Raji (cell line): ENCODE measurements around the gene GM2A.
A peak's percentile ranks its signal among the peaks of the same experiment; 100 is the strongest.

Experiments
- POLR2A ChIP-seq: IDR thresholded peaks from 2 replicates; pipeline ENCODE4 v1.6.1; 2011; ENCODE audit warnings: low read depth, low read length, control low read depth; ENCODE audit not compliant: insufficient read depth

GM2A gene

DNA sequence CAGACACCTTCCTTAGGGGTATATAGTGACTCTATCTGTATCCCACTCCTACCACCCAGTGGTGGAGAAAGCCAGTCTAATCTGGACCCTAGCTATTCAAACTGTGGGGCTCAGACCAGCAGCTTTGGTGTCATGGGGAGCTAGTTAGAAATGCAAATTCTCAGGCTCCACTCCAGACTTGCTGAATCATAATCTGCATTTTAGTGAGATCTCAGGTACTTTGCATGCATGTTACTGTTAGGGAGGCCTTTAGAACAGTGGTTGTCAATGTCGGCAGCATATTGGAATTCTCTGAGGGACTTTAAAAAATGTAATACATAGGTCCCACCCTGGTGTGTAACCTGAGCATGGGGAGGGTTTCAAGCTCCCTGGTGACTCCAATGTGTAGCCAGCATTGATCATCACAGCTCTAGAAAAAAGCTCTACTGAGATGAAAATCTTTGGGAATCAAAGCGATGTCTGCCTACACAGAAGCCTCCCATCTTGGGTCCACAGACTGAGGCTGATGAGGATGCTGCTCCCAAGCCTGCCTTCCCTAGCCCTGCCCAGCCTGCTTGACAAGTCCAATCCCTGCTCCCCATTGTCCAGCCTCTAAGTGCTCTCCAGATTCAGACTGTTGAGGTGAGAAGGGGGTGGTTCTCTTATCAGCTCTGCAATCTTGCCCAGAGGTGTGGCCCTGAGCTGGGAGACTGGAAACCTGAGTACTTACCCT lies 11.9 kb upstream of the GM2A start:
- 0 out of 2 replicates have a peak, but pooled peaks have one; percentile 32 for TF ChIP-seq POLR2A

GRCh38 chr5:151243127-151243526 lies 9.9 kb upstream of the GM2A start:
- no peak for TF ChIP-seq POLR2A

GRCh38 chr5:151243564-151243963 lies 9.4 kb upstream of the GM2A start:
- no peak for TF ChIP-seq POLR2A

DNA sequence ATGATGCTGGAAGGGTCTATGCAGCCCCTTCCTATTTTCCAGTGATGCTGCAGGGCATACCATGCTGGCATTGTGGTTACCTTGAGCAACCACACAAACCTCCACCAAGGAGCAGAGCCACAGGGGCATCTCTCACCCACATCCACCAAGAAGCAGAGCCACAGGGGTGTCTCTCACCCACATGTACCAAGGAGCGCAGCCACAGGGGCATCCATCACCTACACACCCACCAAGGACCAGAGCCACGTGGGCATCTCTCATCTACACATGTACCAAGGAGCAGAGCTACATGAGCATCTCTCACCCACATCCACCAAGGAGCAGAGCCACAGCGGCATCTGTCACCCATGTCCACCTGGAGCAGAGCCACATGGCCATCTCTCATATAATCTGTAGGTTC lies 8.8 kb upstream of the GM2A start:
- TF ChIP-seq POLR2A = no peak

DNA sequence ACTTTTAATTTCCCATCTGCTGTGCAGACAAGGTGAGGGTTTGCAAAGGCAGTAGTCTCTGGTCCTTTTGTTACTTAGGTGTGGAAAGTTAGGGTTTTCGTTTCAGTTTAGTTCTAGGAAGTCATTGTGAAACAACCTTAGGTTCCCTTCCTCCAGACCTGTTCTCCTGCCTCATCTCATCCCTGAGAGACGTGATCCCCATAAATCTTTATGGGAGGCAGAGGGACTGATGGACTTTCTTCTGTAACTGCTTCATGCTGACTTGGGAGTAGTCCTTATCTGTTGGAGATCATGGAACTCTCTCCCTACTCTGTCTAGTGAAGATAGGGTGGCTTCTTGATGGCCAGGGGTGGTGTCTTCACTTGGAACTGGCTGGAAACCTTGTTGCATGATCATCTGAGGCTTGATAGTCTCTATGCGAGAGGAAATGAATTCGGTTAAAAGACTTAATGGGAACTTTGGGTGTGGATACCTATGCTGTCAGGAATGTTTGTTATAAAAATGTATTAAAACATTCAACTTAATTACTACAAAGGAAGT lies 7.2 kb upstream of the GM2A start:
- no peak for TF ChIP-seq POLR2A

GRCh38 chr5:151248651-151249050 lies 4.3 kb upstream of the GM2A start:
- TF ChIP-seq POLR2A = no peak

DNA sequence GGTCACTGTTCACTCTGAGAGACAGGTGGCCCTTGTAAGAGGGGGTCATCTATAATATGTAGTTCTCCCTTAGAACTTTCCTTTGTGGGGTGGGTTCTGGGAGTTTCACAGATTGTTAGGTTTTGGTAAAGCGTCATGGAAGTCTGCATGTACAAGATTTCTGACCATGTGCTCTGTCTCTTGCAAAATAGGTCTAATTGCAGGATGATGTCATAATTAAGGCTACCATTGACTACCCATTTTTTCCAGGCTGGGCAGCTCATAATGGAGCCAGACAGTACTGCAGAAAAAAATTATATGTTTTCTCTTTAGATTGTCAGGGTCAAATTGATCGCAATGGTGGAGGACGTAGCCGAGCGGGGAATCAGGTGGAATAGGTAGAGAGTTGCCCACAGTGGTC lies 3.7 kb upstream of the GM2A start:
- no peak for TF ChIP-seq POLR2A

GRCh38 chr5:151250346-151251000 lies 2.5 kb upstream of the GM2A start:
- no peak for TF ChIP-seq POLR2A

GRCh38 chr5:151251001-151251551 lies 1.9 kb upstream of the GM2A start:
- TF ChIP-seq POLR2A = no peak

DNA sequence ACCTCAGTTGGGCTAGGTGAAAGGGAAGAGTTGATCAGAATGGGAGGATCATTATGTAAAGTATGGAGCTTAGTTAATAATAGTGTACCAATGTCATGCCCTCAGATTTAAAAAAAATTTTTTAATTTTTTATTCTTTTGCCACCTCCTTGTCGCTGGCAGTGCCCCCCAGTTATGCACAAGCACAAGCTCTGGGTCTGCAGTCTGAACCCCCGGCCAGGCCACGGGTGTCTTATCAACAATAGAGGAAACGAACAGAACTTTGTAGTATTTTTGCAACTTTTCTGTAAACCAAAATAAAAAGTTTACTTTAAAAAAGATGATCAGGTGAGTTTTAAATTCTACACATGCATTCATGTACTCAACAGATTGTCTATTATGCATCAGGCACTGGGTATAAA lies 1.4 kb upstream of the GM2A start:
- TF ChIP-seq POLR2A = no peak

DNA sequence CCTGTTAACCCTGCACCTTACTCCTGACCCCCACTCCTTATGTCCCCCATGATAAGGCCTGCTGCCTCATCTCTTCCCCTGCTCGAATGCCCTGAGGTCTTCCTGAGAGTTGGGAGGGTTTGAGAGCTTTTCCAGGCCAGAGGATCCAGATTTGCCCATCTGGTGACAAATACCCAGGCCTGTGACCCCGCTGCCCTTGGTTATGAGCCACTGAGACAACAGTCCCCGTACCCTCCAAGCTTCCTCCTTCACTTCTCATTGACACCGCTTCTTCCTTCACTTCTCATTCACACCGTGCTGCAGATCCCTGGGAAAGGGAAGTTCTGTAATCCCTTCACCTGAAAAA lies 593 bp downstream of the GM2A start:
- TF ChIP-seq POLR2A = no peak

- TF ChIP-seq POLR2A = no peak
Measured at GRCh38 chr5:151254556-151254955, 1.6 kb downstream of the GM2A start.

DNA sequence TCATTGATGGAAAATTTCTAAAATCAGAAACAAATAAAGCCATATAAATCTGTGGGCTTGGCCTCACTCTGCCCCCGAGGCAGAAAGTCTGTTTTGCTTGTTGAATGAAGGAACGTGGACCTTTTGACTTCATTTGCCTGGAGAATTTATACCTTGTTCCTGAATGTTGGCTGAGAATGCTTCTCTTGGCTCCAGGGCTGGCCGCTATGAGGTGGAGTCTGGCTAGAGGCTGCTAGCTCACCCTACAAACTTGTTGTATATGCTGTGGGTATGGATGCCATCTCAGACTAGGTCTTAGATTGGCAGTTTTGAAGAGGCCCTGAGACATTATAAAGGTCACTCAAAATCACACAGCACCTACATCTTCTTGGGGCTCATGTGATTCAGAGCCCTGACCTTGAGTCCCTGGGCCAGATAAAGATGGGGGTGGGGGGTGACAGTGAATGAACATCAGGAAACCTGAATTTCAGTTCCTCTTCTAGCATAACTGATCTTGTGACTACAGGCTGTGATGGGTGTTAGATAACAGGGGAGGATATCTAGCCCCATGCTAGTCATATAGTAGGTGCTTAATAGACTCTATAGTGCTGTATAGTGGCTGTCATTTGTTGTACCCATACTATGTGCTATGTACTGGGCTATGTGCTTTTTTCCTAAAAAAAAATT lies 2.8 kb downstream of the GM2A start:
- no peak for TF ChIP-seq POLR2A

GRCh38 chr5:151257731-151258181 lies 4.8 kb downstream of the GM2A start:
- TF ChIP-seq POLR2A = no peak

GRCh38 chr5:151258201-151258611 lies 5.2 kb downstream of the GM2A start:
- TF ChIP-seq POLR2A = no peak

GRCh38 chr5:151258816-151259215 lies 5.8 kb downstream of the GM2A start:
- TF ChIP-seq POLR2A = no peak
